ENCODE data around the gene FCN3. TPM values are rescaled to one million over a fixed set of nuclear protein-coding genes. Genes with fewer than 3 reads are reported as not detected.

The FCN3 gene
- total RNA-seq, 1 donor from 2014 or later = 1,125 TPM

DNA sequence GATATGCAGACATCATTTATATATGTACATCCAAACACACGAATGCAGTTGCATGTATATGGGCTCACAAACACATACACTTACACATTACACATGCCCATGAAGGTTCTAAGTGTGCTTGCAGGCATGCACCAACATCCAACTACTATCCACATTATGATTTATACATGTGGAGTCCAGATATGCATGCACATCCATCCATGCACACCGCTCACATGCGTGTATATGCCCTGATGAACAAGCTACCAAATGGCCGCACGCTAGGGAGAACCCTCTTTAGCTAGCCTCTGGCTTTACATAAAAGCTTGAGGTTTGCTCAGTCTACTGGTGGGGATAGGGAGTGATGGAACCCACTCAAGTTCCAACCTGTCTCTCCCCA, 26.3 kb upstream of the FCN3 start:
- Histone ChIP-seq H3K27me3 (ENCODE audit: low read depth) (no peaks in the 10 kb centered on the region), H3K27ac (no peak overlapping the region), H3K4me3 (no peak overlapping the region), H3K9me3 (no peaks in the 10 kb centered on the region), H3K4me1 (peaks cover 69% of the 10 kb centered on the region), H3K36me3 (peaks cover 10% of the 10 kb centered on the region)
- TF ChIP-seq, protein P1, sequence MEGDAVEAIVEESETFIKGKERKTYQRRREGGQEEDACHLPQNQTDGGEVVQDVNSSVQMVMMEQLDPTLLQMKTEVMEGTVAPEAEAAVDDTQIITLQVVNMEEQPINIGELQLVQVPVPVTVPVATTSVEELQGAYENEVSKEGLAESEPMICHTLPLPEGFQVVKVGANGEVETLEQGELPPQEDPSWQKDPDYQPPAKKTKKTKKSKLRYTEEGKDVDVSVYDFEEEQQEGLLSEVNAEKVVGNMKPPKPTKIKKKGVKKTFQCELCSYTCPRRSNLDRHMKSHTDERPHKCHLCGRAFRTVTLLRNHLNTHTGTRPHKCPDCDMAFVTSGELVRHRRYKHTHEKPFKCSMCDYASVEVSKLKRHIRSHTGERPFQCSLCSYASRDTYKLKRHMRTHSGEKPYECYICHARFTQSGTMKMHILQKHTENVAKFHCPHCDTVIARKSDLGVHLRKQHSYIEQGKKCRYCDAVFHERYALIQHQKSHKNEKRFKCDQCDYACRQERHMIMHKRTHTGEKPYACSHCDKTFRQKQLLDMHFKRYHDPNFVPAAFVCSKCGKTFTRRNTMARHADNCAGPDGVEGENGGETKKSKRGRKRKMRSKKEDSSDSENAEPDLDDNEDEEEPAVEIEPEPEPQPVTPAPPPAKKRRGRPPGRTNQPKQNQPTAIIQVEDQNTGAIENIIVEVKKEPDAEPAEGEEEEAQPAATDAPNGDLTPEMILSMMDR (IDR thresholded peaks at IDR 0.05) = no peak
- DNase-seq (no peak), ATAC-seq (no peak)
- intact Hi-C loops (cut with DNase I) = no loop called here

DNA sequence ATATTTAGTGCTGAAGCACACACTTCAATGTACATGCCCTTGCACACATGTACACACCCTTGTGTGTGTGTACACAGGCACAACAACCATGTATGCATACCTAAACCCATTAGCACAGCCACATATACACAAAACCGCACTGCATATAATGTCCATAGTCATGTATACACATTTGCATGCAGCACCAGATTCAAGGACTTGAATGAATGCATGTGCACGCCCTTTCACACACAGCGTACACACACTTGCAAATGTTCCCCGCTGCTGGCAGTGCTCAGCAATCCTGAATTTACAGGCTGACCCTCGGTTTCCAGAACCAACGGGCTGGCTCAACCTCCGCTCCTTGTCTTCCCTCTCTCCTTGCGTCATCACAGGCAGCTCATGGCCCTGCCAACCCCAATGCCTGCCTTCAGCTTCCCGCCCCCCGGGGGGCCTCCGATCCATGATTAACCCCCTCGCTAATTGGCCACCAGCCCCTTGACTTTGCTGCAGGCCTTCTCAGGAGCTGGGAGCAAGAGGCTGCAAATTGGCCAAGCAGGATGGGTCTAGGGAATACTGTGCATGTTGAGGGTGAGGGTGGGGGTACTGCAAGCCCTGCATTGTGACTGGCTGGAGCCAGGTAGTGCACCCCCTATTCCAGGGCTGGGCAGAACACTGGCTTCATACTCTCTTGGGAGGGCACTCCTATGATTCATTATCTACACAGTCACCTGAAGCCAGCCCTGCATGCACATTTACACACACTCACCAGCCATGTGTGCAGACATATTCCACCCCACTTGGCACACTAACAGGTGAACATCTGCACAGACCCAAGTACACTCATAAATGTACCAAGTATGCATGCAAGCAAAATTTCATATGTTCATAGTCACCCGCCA, 25.7 kb upstream of the FCN3 start:
- intact Hi-C loops (cut with DNase I) = no loop called here

DNA sequence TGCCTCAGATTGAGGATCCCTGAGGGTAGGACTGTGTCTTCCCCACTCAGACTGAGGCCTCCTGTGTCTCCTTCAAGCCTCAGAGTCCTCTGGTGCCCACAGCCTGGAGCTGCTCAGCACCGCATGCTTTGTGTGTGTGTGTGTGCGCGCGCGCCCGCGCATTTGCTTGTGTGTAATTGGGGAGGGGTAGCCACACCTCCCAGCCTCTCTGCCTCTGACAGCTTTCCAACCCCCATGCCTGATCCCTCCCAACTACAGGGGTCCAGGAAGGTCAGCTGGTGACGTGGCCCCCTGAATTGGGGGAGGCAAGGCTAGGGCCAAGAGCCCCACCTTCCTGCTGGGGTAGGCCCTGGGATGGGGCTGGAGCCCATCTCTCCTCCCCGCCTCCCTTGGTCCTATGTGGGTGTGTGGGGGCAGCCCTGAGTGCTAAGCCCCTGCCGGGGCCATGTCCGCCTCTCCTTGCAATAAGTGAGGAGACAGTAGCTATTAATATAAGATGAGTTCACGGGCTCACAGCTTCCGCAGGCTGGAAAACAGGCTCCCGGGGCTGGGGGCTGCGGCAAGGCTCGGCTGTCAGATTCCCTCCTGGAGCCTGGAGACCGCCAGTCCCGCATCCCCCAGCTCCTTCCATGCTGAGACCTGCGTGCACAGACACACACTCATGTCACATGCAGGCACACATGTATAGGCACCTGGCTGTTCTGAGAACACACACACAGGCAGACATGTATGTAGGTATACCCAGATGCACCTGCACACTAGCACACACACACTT, 24.8 kb upstream of the FCN3 start:
- intact Hi-C loops (cut with DNase I) = loop anchor here (10.0 kb wide), 1 partner anchor 95 kb away; no protein-coding TSS in a partner anchor
- H3K36me3 ChIP-seq = peaks cover under 1% of the 10 kb centered on the region
- no peaks in the 10 kb centered on the region for H3K27me3 ChIP-seq (ENCODE audit: low read depth)
- no peak overlapping the region for H3K27ac ChIP-seq
- ATAC-seq = no peak
- H3K4me1 ChIP-seq = peaks cover 55% of the 10 kb centered on the region
- no peak for DNase-seq
- TF ChIP-seq, protein P1 (IDR thresholded peaks at IDR 0.05) = no peak
- H3K4me3 ChIP-seq = no peak overlapping the region
- H3K9me3 ChIP-seq = no peaks in the 10 kb centered on the region

More for the DNA sequence above, 25.7 kb upstream of the FCN3 start:
- H3K27me3 ChIP-seq (ENCODE audit: low read depth) = no peaks in the 10 kb centered on the region
- TF ChIP-seq, protein P1 (IDR thresholded peaks at IDR 0.05) = no peak
- no peak overlapping the region for H3K4me3 ChIP-seq
- no peak overlapping the region for H3K27ac ChIP-seq
- peaks cover 63% of the 10 kb centered on the region for H3K4me1 ChIP-seq
- DNase-seq (no peak), ATAC-seq (no peak)
- no peaks in the 10 kb centered on the region for H3K9me3 ChIP-seq
- peaks cover 9% of the 10 kb centered on the region for H3K36me3 ChIP-seq

DNA sequence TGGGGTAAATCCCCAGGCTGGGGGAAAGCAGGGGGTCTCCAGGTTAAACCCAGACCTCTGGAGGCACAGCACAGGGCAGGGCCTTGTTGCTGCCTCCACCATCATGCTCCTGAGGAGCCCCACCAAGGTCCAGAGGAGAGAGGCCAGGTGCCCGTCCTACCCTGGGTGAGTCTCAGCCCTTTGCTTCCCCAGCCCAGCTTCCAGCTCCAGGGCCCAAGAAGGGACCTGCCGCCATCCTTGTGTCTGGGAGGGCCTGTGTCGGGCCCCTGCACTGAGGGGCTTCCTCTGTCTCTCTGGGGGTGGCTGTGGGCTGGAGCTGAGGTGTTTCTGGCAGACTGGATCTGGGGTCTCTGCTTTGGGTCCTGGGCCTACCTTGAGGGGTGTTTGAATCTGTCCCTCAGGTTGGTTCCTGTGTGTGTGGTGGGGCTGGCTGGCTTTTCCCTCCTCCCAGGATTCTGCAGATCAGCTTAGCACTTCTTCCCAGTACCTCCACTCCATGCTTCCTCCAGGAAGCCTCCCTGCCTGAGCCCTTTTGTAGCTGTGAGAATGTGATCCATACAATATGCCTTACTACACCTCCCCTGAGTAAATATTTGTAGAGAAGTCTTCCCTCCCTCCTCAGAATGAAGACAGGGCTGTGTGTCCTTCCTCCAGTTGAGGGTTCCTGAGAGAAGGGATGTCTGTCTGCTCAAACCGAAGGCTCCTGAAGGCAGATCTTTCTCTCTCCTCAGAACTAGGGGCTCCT, 24.0 kb upstream of the FCN3 start:
- no peak overlapping the region for H3K27ac ChIP-seq
- DNase-seq (no peak), ATAC-seq (no peak)
- H3K4me3 ChIP-seq = no peak overlapping the region
- peaks cover 47% of the 10 kb centered on the region for H3K4me1 ChIP-seq
- H3K36me3 ChIP-seq = no peaks in the 10 kb centered on the region
- H3K27me3 ChIP-seq (ENCODE audit: low read depth) = no peaks in the 10 kb centered on the region
- TF ChIP-seq, protein P1 (IDR thresholded peaks at IDR 0.05) = no peak
- no peaks in the 10 kb centered on the region for H3K9me3 ChIP-seq
- intact Hi-C loops (cut with DNase I) = loop anchor here (10.0 kb wide), 1 partner anchor 94 kb away; no protein-coding TSS in a partner anchor

DNA sequence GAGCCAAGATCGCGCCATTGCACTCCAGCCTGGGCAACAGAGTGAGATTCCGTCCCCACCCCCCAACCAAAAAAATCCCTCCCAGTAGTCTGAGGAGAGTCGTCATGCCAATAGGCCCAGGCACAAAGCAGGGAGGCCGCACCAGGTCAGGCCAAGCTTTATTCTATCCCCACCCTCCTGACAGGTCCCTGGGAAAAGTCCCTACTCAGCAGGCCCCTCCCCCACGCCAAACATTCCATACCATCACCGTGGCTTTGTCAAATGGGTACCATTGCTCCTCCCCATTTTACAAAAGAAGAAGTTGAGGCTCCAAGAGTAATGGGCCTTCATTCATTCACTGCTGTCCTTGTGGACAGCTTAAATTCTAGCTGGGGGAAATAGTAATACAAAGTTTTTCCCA, 23.1 kb upstream of the FCN3 start:
- H3K9me3 ChIP-seq = no peaks in the 10 kb centered on the region

More for the DNA sequence above, 23.1 kb upstream of the FCN3 start:
- TF ChIP-seq, protein P1 (IDR thresholded peaks at IDR 0.05) = no peak
- ATAC-seq (no peak), DNase-seq (no peak)
- intact Hi-C loops (cut with DNase I) = loop anchor here (10.0 kb wide), 1 partner anchor 93 kb away; no protein-coding TSS in a partner anchor
- H3K4me3 ChIP-seq = no peak overlapping the region
- no peak overlapping the region for H3K27ac ChIP-seq
- no peaks in the 10 kb centered on the region for H3K27me3 ChIP-seq (ENCODE audit: low read depth)
- H3K4me1 ChIP-seq = peaks cover 41% of the 10 kb centered on the region
- H3K36me3 ChIP-seq = no peaks in the 10 kb centered on the region
